Mucosa of rectum (tissue), 2 donors: ENCODE measurements around the gene NCR2.

ENCODE experiments used
- H3K27ac ChIP-seq, 2 donors: one replicate each; pipeline ENCODE4 v1.7.0; 2013; ENCODE audit warnings: inconsistent platforms in 2 of 2, low read depth in 2 of 2, low read length in 2 of 2
- H3K27me3 ChIP-seq, 2 donors: one replicate each; pipeline ENCODE4 v1.7.0; 2013; ENCODE audit warnings: low read length in 2 of 2; ENCODE audit not compliant: control insufficient read depth in 2 of 2, insufficient read depth in 2 of 2
- H3K36me3 ChIP-seq, 2 donors: one replicate each; pipeline ENCODE4 v1.7.0; 2013; ENCODE audit warnings: low read length in 2 of 2; ENCODE audit not compliant: control insufficient read depth in 2 of 2, insufficient read depth in 2 of 2
- H3K4me1 ChIP-seq, 2 donors: one replicate each; pipeline ENCODE4 v1.7.0; 2013; ENCODE audit warnings: low read length in 2 of 2, mild to moderate bottlenecking in 1 of 2; ENCODE audit not compliant: control insufficient read depth in 2 of 2, insufficient read depth in 2 of 2
- H3K4me3 ChIP-seq, 2 donors: one replicate each; pipeline ENCODE4 v1.7.0; 2013; ENCODE audit warnings: low read length in 2 of 2
- H3K9ac ChIP-seq, 2 donors: one replicate each; pipeline ENCODE4 v1.7.0; 2013; ENCODE audit warnings: low read length in 2 of 2, low read depth in 1 of 2, mild to moderate bottlenecking in 1 of 2
- H3K9me3 ChIP-seq, 2 donors: one replicate each; pipeline ENCODE4 v1.7.0; 2013; ENCODE audit warnings: low read length in 2 of 2; ENCODE audit not compliant: control insufficient read depth in 2 of 2
- donor health status: healthy.
- donor health status: Normal muscosa, but diverticular disease.

NCR2 gene

DNA sequence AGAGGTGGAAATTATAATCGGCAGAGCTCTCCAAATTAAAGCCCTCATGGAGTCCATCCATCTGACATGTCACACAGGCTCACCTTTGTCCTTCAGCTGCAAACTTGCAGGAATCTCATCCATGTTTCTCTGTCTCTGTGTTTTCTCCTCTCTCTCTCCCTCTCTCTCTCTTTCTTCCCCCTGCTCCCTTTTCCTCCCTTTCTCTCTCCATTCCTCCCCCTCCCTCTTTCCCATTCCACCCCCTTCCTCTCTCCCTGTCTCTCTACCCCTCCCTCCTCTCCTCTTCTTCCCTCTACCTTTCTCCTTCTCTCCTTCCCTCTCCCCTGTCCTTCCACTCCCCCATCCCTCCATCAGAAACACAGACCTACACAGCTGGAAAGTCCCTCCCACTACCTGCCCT is 6.8 kb downstream of the NCR2 start:
- Histone ChIP-seq H3K27ac (no peak overlapping the region), H3K36me3 (no peaks in the 10 kb centered on the region), H3K9ac (no peak overlapping the region), H3K27me3 (peaks cover 0 to 4% of the 10 kb centered on the region in 2 donors), H3K4me1 (no peaks in the 10 kb centered on the region), H3K4me3 (no peak overlapping the region), H3K9me3 (no peaks in the 10 kb centered on the region)

DNA sequence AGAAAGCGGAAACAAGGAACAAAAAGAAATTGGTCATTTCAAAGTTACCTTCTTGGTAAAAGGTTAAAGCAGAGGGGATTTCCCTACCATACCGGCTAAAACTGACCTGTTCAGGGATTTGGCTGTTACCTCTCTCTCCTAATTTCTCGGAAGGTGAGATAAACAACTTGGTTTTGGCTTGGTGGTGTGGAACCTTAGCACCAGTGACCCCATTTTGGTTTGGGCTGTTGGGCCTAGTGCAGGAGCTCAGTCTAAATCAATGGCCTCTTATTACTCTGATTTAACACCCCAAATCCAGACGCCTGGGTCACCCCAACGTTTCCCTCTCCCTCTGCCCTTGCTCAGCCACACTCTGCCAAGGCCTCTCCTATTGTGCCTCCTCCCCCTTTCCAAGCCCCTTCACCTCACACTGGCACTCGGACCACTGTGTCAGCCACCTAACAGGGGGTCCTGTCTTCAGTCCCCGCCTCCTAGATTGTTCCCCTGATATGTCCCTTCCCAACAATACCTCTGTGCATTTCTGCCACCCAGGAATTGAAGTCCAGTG is 8.3 kb downstream of the NCR2 start:
- no peaks in the 10 kb centered on the region for H3K4me1 ChIP-seq

DNA sequence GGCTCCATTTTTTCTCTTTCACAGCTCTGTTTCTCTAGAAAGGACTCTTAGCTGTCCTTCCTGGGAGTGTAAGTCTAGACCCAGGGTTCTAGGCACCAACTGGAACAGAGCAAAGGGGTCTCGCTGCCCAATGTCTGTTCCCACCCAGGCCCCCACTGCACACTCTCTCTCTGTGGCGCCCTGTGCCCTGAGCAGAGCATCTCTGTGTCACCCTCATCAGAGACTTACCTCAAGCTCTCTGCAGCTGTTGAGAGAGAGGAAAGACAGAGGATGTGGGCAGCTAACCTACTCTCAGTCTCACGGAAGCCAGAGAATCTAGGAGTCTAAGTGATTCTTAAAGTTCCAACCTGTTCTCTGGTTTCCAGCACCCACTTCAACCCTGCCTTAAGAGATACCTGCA is 9.5 kb downstream of the NCR2 start:
- H3K9me3 ChIP-seq = peaks cover 0 to 2% of the 10 kb centered on the region in 2 donors
- peaks cover 0 to 8% of the 10 kb centered on the region in 2 donors for H3K27me3 ChIP-seq
- no peak overlapping the region for H3K9ac ChIP-seq
- no peaks in the 10 kb centered on the region for H3K4me1 ChIP-seq
- no peak overlapping the region for H3K4me3 ChIP-seq
- no peak overlapping the region for H3K27ac ChIP-seq
- H3K36me3 ChIP-seq = no peaks in the 10 kb centered on the region

More for the DNA sequence above, 8.3 kb downstream of the NCR2 start:
- no peak overlapping the region for H3K4me3 ChIP-seq
- H3K27me3 ChIP-seq = peaks cover 0 to 4% of the 10 kb centered on the region in 2 donors
- peaks cover 0 to 2% of the 10 kb centered on the region in 2 donors for H3K9me3 ChIP-seq
- no peak overlapping the region for H3K27ac ChIP-seq
- H3K36me3 ChIP-seq = no peaks in the 10 kb centered on the region
- no peak overlapping the region for H3K9ac ChIP-seq

DNA sequence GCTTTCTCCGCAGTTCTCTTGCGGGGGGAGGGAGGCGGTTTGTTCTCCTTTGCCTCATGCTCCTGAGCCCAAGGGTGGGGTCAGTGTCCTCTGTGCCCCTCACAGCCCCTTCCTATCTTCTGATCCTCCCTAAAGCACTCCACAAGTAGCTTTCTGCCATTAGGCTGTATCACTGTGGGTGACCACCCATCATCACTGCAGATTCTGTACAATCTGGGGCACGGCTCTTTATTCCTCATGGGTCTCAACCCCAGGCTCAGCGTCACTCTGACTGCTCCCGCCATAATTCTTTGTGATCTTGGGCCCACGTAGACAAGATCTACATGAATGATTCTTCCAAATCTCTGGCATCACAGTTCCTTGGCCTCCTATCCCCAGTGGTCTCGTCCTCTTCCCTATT is 10.5 kb downstream of the NCR2 start:
- H3K4me3 ChIP-seq = no peak overlapping the region

DNA sequence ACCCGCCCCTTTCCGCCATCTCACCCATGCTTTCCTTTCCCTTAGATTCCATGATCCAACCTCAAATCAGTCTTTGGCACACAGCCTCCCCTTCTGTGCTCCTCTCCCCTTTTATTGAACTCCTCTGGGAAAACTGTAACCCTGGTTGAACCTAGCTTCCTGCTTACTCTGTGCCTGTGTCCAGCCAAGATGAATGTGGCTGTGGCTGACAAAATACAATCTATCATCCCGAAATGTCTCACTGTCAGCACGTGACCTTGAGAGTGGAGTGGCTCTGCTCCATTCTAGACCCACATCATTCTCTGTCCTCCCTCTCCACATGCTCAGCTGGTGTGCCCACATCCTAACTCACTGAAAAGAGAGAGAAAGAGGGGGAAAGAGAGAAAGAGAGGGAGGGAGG is 11.0 kb downstream of the NCR2 start:
- Histone ChIP-seq H3K4me3 (no peak overlapping the region), H3K27ac (no peak overlapping the region), H3K36me3 (no peaks in the 10 kb centered on the region), H3K27me3 (peaks cover 0 to 8% of the 10 kb centered on the region in 2 donors), H3K4me1 (no peaks in the 10 kb centered on the region), H3K9me3 (peaks cover 0 to 2% of the 10 kb centered on the region in 2 donors), H3K9ac (no peak overlapping the region)

More for the DNA sequence above, 10.5 kb downstream of the NCR2 start:
- Histone ChIP-seq H3K27me3 (peaks cover 0 to 8% of the 10 kb centered on the region in 2 donors), H3K9ac (no peak overlapping the region), H3K9me3 (peaks cover 0 to 2% of the 10 kb centered on the region in 2 donors), H3K27ac (no peak overlapping the region), H3K36me3 (no peaks in the 10 kb centered on the region), H3K4me1 (no peaks in the 10 kb centered on the region)

DNA sequence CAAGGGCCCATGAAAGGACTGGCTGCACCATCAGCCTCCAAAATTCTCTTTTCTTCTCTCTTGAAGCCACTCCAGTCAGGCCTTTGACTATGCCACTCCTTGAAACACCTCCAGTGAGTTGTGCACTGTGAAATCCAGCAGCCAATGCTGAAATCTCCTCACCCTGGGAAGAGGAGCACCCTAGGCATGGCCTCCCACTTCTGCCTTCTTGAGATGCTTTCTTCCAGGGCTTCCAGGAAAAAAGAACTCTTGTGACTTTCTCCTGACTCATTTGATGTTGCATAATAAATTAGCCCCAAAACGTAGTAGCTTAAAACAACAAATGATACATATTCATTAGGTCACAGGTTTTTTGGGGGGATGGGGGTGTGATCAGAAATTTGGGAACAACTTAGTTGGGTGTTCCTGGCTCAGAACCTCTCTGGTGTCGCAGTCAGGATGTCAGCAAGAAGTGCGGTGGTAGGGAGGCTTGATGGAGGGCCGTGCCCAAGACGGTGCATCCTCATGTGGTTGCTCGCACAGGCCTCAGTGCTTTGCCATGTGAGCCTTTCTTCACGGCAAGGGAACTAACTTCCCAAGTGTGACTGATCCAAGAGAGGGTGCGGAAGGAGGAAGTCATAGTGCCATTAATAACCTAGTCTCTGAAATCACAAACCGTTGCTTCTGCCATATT is 12.1 kb downstream of the NCR2 start:
- H3K27me3 ChIP-seq = peaks cover 0 to 9% of the 10 kb centered on the region in 2 donors
- no peak overlapping the region for H3K4me3 ChIP-seq
- peaks cover 0 to 2% of the 10 kb centered on the region in 2 donors for H3K9me3 ChIP-seq
- H3K4me1 ChIP-seq = no peaks in the 10 kb centered on the region
- no peak overlapping the region for H3K9ac ChIP-seq
- H3K27ac ChIP-seq = no peak overlapping the region
- H3K36me3 ChIP-seq = no peaks in the 10 kb centered on the region

DNA sequence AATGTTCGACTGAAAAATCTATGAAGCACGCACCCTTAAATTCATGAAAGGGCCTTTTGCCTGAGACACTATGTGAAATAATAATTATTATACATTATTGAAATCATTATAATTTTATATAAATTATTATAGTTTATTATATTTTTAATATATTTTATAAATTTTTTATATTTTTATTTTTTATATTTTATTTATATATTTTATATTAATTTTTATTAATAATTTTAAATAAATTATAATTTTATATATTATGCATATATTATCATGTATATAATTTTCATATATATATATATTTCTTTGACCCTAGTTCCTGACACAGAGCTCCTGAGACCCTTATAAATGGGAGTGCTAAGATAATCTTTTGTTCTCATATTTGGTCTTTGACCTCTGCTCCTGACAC is 13.5 kb downstream of the NCR2 start:
- Histone ChIP-seq H3K9me3 (peaks cover 0 to 2% of the 10 kb centered on the region in 2 donors), H3K27ac (no peak overlapping the region), H3K27me3 (peaks cover 0 to 9% of the 10 kb centered on the region in 2 donors), H3K4me3 (no peak overlapping the region), H3K4me1 (no peaks in the 10 kb centered on the region), H3K9ac (no peak overlapping the region), H3K36me3 (no peaks in the 10 kb centered on the region)

DNA sequence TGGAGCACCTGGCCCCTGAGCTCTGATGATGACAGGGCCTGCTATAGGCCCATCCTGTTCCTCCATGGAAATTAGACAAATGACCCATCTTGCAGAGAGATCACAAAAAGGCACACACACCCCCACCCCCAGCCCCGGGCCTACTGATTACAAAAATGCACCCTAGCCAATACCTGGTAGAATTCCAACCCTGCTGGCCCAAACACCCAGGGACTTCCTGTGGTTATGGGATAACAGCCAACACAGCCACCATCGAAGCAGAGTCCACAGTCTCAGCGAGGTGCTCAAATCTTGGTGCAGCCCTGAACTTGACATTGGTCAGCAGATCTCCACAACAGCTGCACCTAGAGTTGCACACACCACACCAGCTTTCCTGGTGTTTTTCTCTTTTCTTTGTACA is 17.0 kb downstream of the NCR2 start:
- peaks cover 0 to 9% of the 10 kb centered on the region in 2 donors for H3K27me3 ChIP-seq

DNA sequence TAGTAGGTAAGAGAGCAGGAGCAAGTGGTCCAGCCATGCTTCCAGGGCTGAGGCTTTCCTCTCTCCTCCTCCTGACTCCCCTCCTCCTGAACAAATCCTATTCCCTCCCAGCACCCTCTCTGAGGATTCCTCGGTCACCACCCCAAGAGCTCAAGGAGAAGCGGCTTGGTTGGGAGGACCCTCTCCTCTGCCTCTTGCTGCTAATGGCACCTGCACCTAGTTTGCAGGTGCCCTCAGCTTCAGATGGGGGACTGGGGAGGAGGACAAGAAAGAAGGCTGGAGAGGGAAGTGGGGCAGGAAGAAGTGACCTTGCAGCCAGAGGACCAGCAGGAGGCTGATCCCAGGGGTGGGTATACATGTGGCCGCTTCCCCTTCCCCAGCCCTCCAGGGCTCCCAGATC is 17.5 kb downstream of the NCR2 start:
- H3K27ac ChIP-seq = no peak overlapping the region
- H3K4me1 ChIP-seq = no peaks in the 10 kb centered on the region
- H3K27me3 ChIP-seq = peaks cover 2 to 9% of the 10 kb centered on the region in 2 donors
- H3K4me3 ChIP-seq = no peak overlapping the region
- no peak overlapping the region for H3K9ac ChIP-seq
- H3K36me3 ChIP-seq = no peaks in the 10 kb centered on the region
- H3K9me3 ChIP-seq = peaks cover 0 to 2% of the 10 kb centered on the region in 2 donors

More for the DNA sequence above, 17.0 kb downstream of the NCR2 start:
- peaks cover 0 to 2% of the 10 kb centered on the region in 2 donors for H3K9me3 ChIP-seq
- H3K27ac ChIP-seq = no peak overlapping the region
- no peak overlapping the region for H3K9ac ChIP-seq
- no peak overlapping the region for H3K4me3 ChIP-seq
- no peaks in the 10 kb centered on the region for H3K36me3 ChIP-seq
- no peaks in the 10 kb centered on the region for H3K4me1 ChIP-seq

DNA sequence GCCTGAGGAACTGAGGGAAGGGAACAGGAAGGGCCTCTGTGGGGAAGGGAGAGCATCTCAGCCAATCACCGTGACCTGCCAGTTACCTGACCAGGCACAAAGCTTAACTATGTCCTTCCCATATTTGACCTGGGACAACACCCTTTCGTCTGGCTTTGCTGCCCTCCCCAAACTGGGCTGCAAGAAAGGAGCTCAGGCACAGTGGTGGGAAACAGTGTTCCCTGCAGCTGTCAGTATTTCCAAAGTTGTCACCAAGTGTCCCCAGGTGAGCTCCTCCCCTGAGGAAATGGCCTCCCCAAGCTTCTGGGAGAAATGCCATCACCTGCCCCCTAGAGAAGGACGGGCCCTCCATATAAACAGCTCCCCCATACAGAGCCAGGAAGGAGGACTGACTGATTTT is 17.9 kb downstream of the NCR2 start:
- Histone ChIP-seq H3K4me3 (no peak overlapping the region), H3K9me3 (peaks cover 0 to 2% of the 10 kb centered on the region in 2 donors), H3K9ac (no peak overlapping the region), H3K4me1 (no peaks in the 10 kb centered on the region), H3K27ac (no peak overlapping the region), H3K36me3 (no peaks in the 10 kb centered on the region), H3K27me3 (peaks cover 2 to 9% of the 10 kb centered on the region in 2 donors)
